K562 (cell line): ENCODE results near the gene ZBTB32. TPM values are rescaled to one million over a fixed set of nuclear protein-coding genes. Genes with fewer than 3 reads are reported as not detected.

Source experiments
- ESRRA ChIP-seq: fragments of 450-650 bp; IDR thresholded peaks from 2 replicates; pipeline ENCODE4 v1.6.1; 2014; ENCODE audit warnings: low read depth, mild to moderate bottlenecking, moderate library complexity, borderline replicate concordance
- EWSR1 ChIP-seq: fragments of 450-650 bp; IDR thresholded peaks from 2 replicates; pipeline ENCODE4 v1.6.1; 2018; ENCODE audit warnings: borderline replicate concordance, mild to moderate bottlenecking, low read depth, moderate library complexity; ENCODE audit not compliant: partially characterized antibody
- HDAC1 ChIP-seq, 2 experiments: fragments of 450-650 bp; IDR thresholded peaks; 2 replicates each; pipeline ENCODE4 v1.6.1; 2016 to 2017; ENCODE audit warnings: inconsistent platforms in 1 of 2, mild to moderate bottlenecking in 1 of 2, moderate library complexity in 1 of 2
- IRF9 ChIP-seq: fragments of 450-650 bp; IDR thresholded peaks from 2 replicates; pipeline ENCODE4 v1.6.1; 2016; ENCODE audit warnings: missing biosample characterization, missing genetic modification characterization
- MLX ChIP-seq, 2 experiments: fragments of 450-650 bp in 1 of 2; sonication (generic) in 1 of 2; formaldehyde crosslinking; conservative IDR thresholded peaks; 2 replicates each; pipeline versions ENCODE4 v1.4.0 to v1.8.1; 2020 to 2022; ENCODE audit warnings: mild to moderate bottlenecking in 1 of 2, missing genetic modification reagents in 1 of 2
- PKNOX1 ChIP-seq: fragments of 450-650 bp; IDR thresholded peaks from 2 replicates; pipeline ENCODE4 v1.6.1; 2016
- PRPF4 ChIP-seq: fragments of 200-400 bp; formaldehyde crosslinking; IDR thresholded peaks from one replicate; pipeline ENCODE4 v1.6.1; 2017; ENCODE audit warnings: low read length, low read depth, mild to moderate bottlenecking; ENCODE audit not compliant: insufficient read depth, poor library complexity, severe bottlenecking
- RB1 ChIP-seq: fragments of 450-650 bp; IDR thresholded peaks from 2 replicates; pipeline ENCODE4 v1.6.1; 2017; ENCODE audit warnings: low read depth, mild to moderate bottlenecking
- SETDB1 ChIP-seq: IDR thresholded peaks from one replicate; pipeline ENCODE4 v1.6.1; 2012; ENCODE audit warnings: low read length, control low read depth, inconsistent platforms
- TBP ChIP-seq: optimal IDR thresholded peaks from 2 replicates; pipeline ENCODE3; 2011; ENCODE audit warnings: low read depth, low read length, improper control_type of control experiment
- TFAP4 ChIP-seq: sonication (generic); formaldehyde crosslinking; IDR thresholded peaks from 2 replicates; pipeline ENCODE4 v1.8.0; 2022; ENCODE audit warnings: missing genetic modification reagents, mild to moderate bottlenecking, moderate library complexity, borderline replicate concordance
- YBX1 ChIP-seq: fragments of 450-650 bp; IDR thresholded peaks from 2 replicates; pipeline ENCODE4 v1.7.1; 2016; ENCODE audit warnings: mild to moderate bottlenecking
- ZNF140 ChIP-seq: fragments of 250-450 bp; sonication (Bioruptor Pico); IDR thresholded peaks from 2 replicates; pipeline ENCODE4 v1.8.0; 2021; ENCODE audit warnings: moderate library complexity, mild to moderate bottlenecking, inconsistent platforms
- ZNF143 ChIP-seq: sonication (generic); formaldehyde crosslinking; IDR thresholded peaks from 2 replicates; pipeline ENCODE4 v1.9.0; 2022; ENCODE audit warnings: mild to moderate bottlenecking, missing genetic modification reagents
- ZNF589 ChIP-seq: fragments of 200-800 bp; sonication (Bioruptor generic); IDR thresholded peaks from 2 replicates; pipeline ENCODE4 v1.6.1; 2016; ENCODE audit warnings: low read depth, missing genetic modification characterization, missing compliant biosample characterization
- ZNF75A ChIP-seq: fragments of 450-650 bp; formaldehyde crosslinking; IDR thresholded peaks from 2 replicates; pipeline ENCODE4 v1.4.0; 2020; ENCODE audit warnings: mild to moderate bottlenecking
- ZNF79 ChIP-seq: fragments of 250-450 bp; sonication (Bioruptor Pico); IDR thresholded peaks from 2 replicates; pipeline ENCODE4 v1.4.0; 2020; ENCODE audit warnings: low read depth, mild to moderate bottlenecking, moderate library complexity
- polyA plus RNA-seq, 8 experiments: library from polyadenylated mRNA; depleted of rRNA in 4 of 8; stranded (reverse) in 5 of 8; unstranded in 3 of 8; fragments of >200 nt; fragmentation: Nextera tagmentation in 2 of 8; fragmentation: Illumina TruSeq in 1 of 8; extraction: Ambion mirVana in 2 of 8; extraction: Trizol in 1 of 8; gene quantifications; 2 replicates each; pipeline versions ENCODE4 v1.2.1 to v1.2.3, GENCODE V29; 2011 to 2014; ENCODE audit warnings: inconsistent platforms in 1 of 8, missing spikeins in 1 of 8
- total RNA-seq, 7 experiments: library from RNA; depleted of rRNA in 6 of 7; stranded (reverse); fragments of >200 nt in 6 of 7; fragmentation: Illumina TruSeq in 2 of 7; extraction: Trizol in 2 of 7; gene quantifications; 2 replicates each; pipeline versions ENCODE4 v1.2.1 to v1.2.3, GENCODE V29; 2011 to 2021; ENCODE audit warnings: low replicate concordance in 1 of 7

ZBTB32 gene
- total and polyA plus RNA-seq, 9 of the 15 experiments (the other 6 are each of a cell fraction or from before 2014, with no cell fraction given) = 0.20 TPM; not detected in 8

DNA sequence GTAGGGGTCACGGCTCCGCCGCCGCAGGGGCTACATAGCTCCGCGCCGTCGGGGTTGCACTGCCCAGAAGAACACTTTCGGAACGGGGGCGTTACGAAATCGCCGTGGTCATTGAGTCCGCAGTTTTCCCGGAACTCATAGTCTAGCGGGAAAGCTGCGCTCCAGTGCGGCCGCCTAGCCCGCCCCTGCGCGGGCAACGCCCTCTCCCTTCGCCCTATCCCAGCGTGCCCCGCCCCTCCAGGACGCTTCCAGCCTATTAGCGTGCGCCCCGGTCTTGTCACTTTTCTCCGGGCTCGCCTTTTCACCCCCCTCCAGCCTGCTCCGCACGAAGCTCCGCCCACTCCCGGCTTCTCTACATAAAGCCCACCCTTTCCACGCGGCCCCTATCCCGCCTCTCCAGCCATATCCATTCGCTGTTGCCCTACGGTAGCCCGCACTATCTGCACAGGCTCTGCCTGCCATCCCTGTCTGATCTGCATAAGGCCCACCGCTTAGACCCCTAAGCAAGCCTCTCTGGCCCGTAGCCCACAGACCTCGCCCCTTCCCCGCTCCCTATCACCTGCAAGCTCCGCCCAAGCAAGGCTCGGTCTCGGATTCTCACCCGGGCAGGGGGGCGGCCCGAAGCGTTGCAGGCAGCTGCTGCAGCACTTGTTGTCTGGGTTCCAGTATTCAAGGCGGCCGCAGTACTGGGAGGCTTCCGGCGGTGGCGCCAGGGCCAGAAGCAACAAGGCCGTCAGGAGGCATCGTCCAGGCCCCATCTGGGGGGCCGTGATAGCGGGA, 36.3 kb downstream of the ZBTB32 start (continued):
- no peak for TF ChIP-seq ZNF140 (CRISPR knock-in tag)
- TF ChIP-seq ZNF75A = no peak
- TF ChIP-seq HDAC1 (IDR thresholded peaks at IDR 0.05) = peak in 1 of 2 experiments; percentile 78; a peak in 2 of 4 replicates
- no peak for TF ChIP-seq MLX (CRISPR knock-in tag; conservative IDR thresholded peaks at IDR 0.05)
- no peak for TF ChIP-seq ZNF79 (CRISPR knock-in tag)
- TF ChIP-seq SETDB1 = no peak
- TF ChIP-seq IRF9 (tag) = no peak
- TF ChIP-seq ZNF143 = peak; percentile 49; the same call in 1 of the 2 replicates
- peak; percentile 88; the same call in 1 of the 2 replicates for TF ChIP-seq TFAP4 (CRISPR knock-in tag)
- no peak for TF ChIP-seq EWSR1
- peak; percentile 94 for TF ChIP-seq TBP
- no peak for TF ChIP-seq ZNF589 (CRISPR knock-in tag)
- peak; percentile 50; the same call in 1 of the 2 replicates for TF ChIP-seq ESRRA
- no peak; the same call in 1 of the 2 replicates for TF ChIP-seq RB1
- TF ChIP-seq YBX1 = no peak
- TF ChIP-seq PRPF4 = no peak
- TF ChIP-seq PKNOX1 = peak; percentile 93
